Measurements from ENCODE around the gene KAZN. TPM values are rescaled to one million over a fixed set of nuclear protein-coding genes. Genes with fewer than 3 reads are reported as not detected.

Gene KAZN
- total RNA-seq, 2 donors from 2014 or later, result 3.4 to 12.2 TPM

DNA sequence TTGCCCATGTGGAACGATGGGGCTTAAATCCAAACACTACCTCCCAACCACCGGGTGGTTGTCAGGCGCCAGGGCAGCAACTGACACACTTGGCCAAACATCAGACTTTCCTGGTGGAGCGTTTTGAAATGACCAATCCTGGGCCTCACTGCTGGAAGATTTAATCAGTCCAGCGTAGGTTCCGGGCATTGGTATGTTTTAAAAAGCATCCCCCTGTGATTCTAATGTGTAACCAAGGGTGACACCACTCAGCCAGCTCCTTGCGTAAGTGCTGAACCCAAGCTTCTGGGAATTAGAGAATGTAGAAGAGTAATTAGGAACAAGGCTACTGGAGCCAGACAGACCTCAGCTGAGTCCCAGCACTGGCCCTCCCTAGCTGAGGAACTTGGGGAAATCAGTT, 44.8 kb upstream of the KAZN start:
- Histone ChIP-seq H3K4me3 (no peak overlapping the region), H3K27me3 (no peaks in the 10 kb centered on the region), H3K27ac (no peak overlapping the region), H3K9me3 (no peaks in the 10 kb centered on the region), H3K4me1 (peaks cover 17% of the 10 kb centered on the region), H3K36me3 (replicated peaks in 1 of 2; ENCODE audit: insufficient read depth in 1 of 2, low read depth in 2 of 2) (no peaks in the 10 kb centered on the region)
- TF ChIP-seq POLR2A (IDR thresholded peaks at IDR 0.05), result no peak
- TF ChIP-seq, protein P1, sequence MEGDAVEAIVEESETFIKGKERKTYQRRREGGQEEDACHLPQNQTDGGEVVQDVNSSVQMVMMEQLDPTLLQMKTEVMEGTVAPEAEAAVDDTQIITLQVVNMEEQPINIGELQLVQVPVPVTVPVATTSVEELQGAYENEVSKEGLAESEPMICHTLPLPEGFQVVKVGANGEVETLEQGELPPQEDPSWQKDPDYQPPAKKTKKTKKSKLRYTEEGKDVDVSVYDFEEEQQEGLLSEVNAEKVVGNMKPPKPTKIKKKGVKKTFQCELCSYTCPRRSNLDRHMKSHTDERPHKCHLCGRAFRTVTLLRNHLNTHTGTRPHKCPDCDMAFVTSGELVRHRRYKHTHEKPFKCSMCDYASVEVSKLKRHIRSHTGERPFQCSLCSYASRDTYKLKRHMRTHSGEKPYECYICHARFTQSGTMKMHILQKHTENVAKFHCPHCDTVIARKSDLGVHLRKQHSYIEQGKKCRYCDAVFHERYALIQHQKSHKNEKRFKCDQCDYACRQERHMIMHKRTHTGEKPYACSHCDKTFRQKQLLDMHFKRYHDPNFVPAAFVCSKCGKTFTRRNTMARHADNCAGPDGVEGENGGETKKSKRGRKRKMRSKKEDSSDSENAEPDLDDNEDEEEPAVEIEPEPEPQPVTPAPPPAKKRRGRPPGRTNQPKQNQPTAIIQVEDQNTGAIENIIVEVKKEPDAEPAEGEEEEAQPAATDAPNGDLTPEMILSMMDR (IDR thresholded peaks at IDR 0.05), result no peak
- intact Hi-C loops (cut with DNase I), result no loop called here
- DNase-seq (no peak), ATAC-seq (no peak)
- WGBS, 2 donors, result 34 to 77% methylated on average over 4 to 7 of the region's 7 CpGs

DNA sequence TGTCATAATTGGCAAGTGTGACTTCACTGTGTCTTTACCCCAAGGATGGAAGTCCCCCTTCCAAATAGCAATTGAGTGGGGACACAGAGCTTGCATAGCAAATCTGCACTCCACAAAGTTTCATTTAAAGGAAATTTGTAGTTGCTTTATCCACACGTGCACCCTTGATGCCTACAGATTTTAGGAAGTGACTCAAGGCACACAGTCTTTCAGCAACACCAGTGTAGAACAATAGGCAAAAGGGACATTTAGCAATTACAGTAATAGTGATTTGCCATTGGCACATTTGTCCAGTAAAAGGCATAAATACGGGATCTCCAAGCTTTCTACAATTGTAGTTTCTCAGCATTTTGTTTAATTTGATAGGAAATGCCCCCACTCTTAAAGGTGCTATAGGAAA, 43.4 kb upstream of the KAZN start:
- no peaks in the 10 kb centered on the region for H3K36me3 ChIP-seq (replicated peaks in 1 of 2; ENCODE audit: insufficient read depth in 1 of 2, low read depth in 2 of 2)
- H3K4me1 ChIP-seq, result peaks cover 14% of the 10 kb centered on the region
- no peak overlapping the region for H3K27ac ChIP-seq
- 51 to 54% methylated on average over 2 of the region's 2 CpGs for WGBS, 2 donors
- no peak for TF ChIP-seq POLR2A (IDR thresholded peaks at IDR 0.05)
- TF ChIP-seq, protein P1 (IDR thresholded peaks at IDR 0.05), result no peak
- DNase-seq (no peak), ATAC-seq (no peak)
- intact Hi-C loops (cut with DNase I), result no loop called here
- H3K27me3 ChIP-seq, result no peaks in the 10 kb centered on the region
- H3K4me3 ChIP-seq, result no peak overlapping the region
- H3K9me3 ChIP-seq, result no peaks in the 10 kb centered on the region

DNA sequence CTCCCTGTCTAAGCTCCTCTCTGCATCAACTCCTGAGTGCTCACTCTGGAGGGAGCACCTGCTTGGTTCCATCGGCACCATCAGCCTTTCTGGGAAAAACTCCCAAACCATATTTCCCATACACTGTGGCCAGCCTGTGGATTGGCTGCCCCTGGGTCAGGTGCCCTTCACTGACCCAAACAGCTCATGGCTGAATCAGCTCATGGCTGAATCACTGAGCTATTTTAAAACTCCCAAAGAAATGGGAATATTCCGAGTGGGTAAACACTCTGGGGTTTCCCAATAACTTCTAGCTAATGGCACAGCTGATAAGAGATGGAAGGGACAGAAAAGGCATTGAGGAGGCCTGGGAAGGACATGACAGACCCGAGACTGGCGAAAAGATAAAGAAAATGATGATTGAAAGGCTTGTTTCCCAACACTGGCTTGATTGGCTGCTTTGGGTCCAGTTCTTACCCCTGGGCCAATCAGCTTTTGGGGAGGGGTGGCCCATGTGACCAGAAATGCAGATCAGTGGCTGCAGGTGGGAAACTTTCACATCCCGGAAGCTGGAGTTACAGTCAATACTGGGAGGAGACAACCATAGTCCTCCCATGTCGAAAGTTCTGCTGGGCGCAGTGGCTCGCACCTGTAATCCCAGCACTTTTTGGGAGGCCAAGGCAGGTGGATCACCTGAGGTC, 37.3 kb upstream of the KAZN start:
- intact Hi-C loops (cut with DNase I), result no loop called here
- Histone ChIP-seq H3K27me3 (no peaks in the 10 kb centered on the region), H3K9me3 (no peaks in the 10 kb centered on the region), H3K4me3 (no peak overlapping the region), H3K4me1 (no peaks in the 10 kb centered on the region), H3K27ac (no peak overlapping the region), H3K36me3 (replicated peaks in 1 of 2; ENCODE audit: insufficient read depth in 1 of 2, low read depth in 2 of 2) (no peaks in the 10 kb centered on the region)
- no peak for DNase-seq
- TF ChIP-seq, protein P1 (IDR thresholded peaks at IDR 0.05), result no peak
- TF ChIP-seq POLR2A (IDR thresholded peaks at IDR 0.05), result no peak
- WGBS, 2 donors, result 81% methylated on average over 8 of the region's 8 CpGs
- ATAC-seq, result no peak

DNA sequence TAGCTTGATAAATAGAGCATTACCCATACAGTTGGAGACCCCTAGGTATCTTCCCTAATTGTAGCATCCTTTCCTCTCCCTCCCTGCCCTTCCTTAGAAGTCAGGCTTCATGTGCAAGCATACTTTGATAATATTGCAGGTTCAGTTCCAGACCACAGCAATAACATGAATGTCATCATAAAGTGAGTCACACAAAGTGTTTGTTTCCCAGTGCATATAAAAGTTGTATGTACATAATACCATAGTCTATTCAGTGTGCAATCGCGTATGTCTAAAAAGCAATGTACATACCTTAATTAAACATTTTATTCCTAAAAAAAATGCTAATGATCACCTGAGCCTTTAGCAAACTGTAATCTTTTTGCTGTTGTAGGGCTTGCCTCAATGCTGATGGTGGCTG, 33.4 kb upstream of the KAZN start:
- Histone ChIP-seq H3K4me1 (no peaks in the 10 kb centered on the region), H3K9me3 (no peaks in the 10 kb centered on the region), H3K27me3 (no peaks in the 10 kb centered on the region), H3K27ac (no peak overlapping the region), H3K36me3 (replicated peaks in 1 of 2; ENCODE audit: insufficient read depth in 1 of 2, low read depth in 2 of 2) (no peaks in the 10 kb centered on the region), H3K4me3 (no peak overlapping the region)
- intact Hi-C loops (cut with DNase I), result no loop called here
- DNase-seq (no peak), ATAC-seq (no peak)
- WGBS, 2 donors, result 43 to 46% methylated on average over 2 of the region's 2 CpGs
- TF ChIP-seq, protein P1 (IDR thresholded peaks at IDR 0.05), result no peak
- no peak for TF ChIP-seq POLR2A (IDR thresholded peaks at IDR 0.05)

DNA sequence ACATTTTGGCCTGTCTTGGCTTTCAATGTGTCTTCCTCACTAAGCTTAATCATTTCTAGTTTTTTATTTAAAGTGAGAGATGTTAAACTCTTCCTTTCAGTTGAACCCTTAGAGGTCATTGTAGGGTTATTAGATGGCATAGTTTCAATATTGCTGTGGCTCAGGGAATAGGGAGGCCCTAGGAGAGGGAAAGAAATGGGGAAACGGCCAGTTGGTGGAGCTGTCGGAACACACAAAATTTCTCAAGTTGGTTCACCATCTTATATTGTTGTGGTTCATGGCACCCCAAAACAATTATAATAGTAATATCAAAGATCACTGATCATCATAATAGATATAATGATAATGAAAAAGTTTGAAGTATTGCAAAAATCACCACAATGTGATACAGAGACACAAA, 31.4 kb upstream of the KAZN start:
- WGBS, 2 donors, result 69 to 86% methylated on average over 2 of the region's 2 CpGs
- TF ChIP-seq POLR2A (IDR thresholded peaks at IDR 0.05), result no peak
- TF ChIP-seq, protein P1 (IDR thresholded peaks at IDR 0.05), result no peak
- ATAC-seq, result no peak
- intact Hi-C loops (cut with DNase I), result no loop called here
- Histone ChIP-seq H3K4me1 (no peaks in the 10 kb centered on the region), H3K27me3 (no peaks in the 10 kb centered on the region), H3K27ac (no peak overlapping the region), H3K4me3 (no peak overlapping the region), H3K9me3 (no peaks in the 10 kb centered on the region), H3K36me3 (replicated peaks in 1 of 2; ENCODE audit: insufficient read depth in 1 of 2, low read depth in 2 of 2) (no peaks in the 10 kb centered on the region)
- DNase-seq, result no peak

All from body of pancreas (tissue), 4 donors.